Calu3 (cell line): ENCODE results near the gene DNER. TPM values are rescaled to one million over a fixed set of nuclear protein-coding genes. Genes with fewer than 3 reads are reported as not detected.

ENCODE experiments used
- BruUV-seq: library from RNA; stranded (reverse); fragments of 400-500 nt; replicated peaks from 2 replicates; lab custom pipeline; 2021; lab: Mats Ljungman, UMichigan
- CTCF ChIA-PET: fragments of 300-600 bp; sonication (Branson Sonifier 250); formaldehyde crosslinking; loops from one replicate; lab custom pipeline; 2022; ENCODE audit warnings: antibody characterized with exemption; lab: Charles Lee
- DNase-seq: peaks from one replicate; pipeline ENCODE4 v3.0.0; 2022
- H3K27ac Mint-ChIP-seq: one replicate; pipeline ENCODE4 v1.8.0; 2022; ENCODE audit warnings: mixed read lengths; ENCODE audit not compliant: unreplicated experiment
- H3K27me3 Mint-ChIP-seq: one replicate; pipeline ENCODE4 v1.8.0; 2022; ENCODE audit warnings: mixed read lengths; ENCODE audit not compliant: unreplicated experiment
- H3K36me3 Mint-ChIP-seq: one replicate; pipeline ENCODE4 v1.8.0; 2022; ENCODE audit warnings: mild to moderate bottlenecking, moderate library complexity, mixed read lengths; ENCODE audit not compliant: insufficient read depth, unreplicated experiment
- H3K4me1 Mint-ChIP-seq: one replicate; pipeline ENCODE4 v1.8.0; 2022; ENCODE audit warnings: mild to moderate bottlenecking, low read depth, mixed read lengths; ENCODE audit not compliant: unreplicated experiment
- H3K4me3 Mint-ChIP-seq: one replicate; pipeline ENCODE4 v1.8.0; 2022; ENCODE audit warnings: mild to moderate bottlenecking, low read depth, moderate library complexity, mixed read lengths; ENCODE audit not compliant: unreplicated experiment
- H3K9me3 Mint-ChIP-seq: one replicate; pipeline ENCODE4 v1.8.0; 2022; ENCODE audit warnings: low read depth, mixed read lengths; ENCODE audit not compliant: unreplicated experiment
- intact Hi-C: fragments of 100-400 bp; cut with micrococcal nuclease; formaldehyde crosslinking; loops from one replicate; pipeline ENCODE4 v1.10.0; 2022; ENCODE audit not compliant: unreplicated experiment
- total RNA-seq: library from RNA; stranded (reverse); gene quantifications from 2 replicates; pipeline ENCODE4 v1.2.3, GENCODE V29; 2022
- TF ChIP-seq, protein P1 (sequence below): fragments of 200-600 bp; IDR thresholded peaks from one replicate; pipeline ENCODE4 v1.8.0; 2022; ENCODE audit warnings: antibody characterized with exemption; ENCODE audit not compliant: unreplicated experiment

The DNER gene
- total RNA-seq, 1 experiment from 2014 or later: 1.1 TPM

DNA sequence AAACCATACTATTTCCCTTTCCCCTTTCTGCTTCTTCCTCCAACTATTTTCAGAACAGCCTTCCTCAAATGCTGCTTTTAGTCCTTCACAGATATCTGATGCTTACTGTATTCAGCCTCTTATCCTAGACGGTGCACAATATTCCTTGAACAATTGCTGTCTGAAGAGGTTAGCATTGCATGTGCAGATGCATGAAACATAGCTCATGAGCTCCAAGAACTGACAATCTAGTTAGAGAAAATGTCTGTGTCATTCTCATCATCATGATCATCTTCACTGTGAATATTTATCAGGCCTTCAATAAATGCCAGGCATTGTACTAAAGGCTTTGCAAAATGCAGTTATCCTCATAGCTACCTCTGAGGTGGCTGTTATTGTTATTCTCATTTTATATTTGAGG is 190.7 kb downstream of the DNER start:
- intact Hi-C loops: no loop called here
- TF ChIP-seq, protein P1, sequence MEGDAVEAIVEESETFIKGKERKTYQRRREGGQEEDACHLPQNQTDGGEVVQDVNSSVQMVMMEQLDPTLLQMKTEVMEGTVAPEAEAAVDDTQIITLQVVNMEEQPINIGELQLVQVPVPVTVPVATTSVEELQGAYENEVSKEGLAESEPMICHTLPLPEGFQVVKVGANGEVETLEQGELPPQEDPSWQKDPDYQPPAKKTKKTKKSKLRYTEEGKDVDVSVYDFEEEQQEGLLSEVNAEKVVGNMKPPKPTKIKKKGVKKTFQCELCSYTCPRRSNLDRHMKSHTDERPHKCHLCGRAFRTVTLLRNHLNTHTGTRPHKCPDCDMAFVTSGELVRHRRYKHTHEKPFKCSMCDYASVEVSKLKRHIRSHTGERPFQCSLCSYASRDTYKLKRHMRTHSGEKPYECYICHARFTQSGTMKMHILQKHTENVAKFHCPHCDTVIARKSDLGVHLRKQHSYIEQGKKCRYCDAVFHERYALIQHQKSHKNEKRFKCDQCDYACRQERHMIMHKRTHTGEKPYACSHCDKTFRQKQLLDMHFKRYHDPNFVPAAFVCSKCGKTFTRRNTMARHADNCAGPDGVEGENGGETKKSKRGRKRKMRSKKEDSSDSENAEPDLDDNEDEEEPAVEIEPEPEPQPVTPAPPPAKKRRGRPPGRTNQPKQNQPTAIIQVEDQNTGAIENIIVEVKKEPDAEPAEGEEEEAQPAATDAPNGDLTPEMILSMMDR: no peak
- DNase-seq: no peak
- H3K27me3 Mint-ChIP-seq: no peaks in the 10 kb centered on the region
- no TSS peak for BruUV-seq
- H3K4me3 Mint-ChIP-seq: no peak overlapping the region
- H3K4me1 Mint-ChIP-seq: no peaks in the 10 kb centered on the region
- H3K36me3 Mint-ChIP-seq: no peaks in the 10 kb centered on the region
- H3K9me3 Mint-ChIP-seq: no peaks in the 10 kb centered on the region
- CTCF ChIA-PET: no interaction called here
- H3K27ac Mint-ChIP-seq: no peak overlapping the region

DNA sequence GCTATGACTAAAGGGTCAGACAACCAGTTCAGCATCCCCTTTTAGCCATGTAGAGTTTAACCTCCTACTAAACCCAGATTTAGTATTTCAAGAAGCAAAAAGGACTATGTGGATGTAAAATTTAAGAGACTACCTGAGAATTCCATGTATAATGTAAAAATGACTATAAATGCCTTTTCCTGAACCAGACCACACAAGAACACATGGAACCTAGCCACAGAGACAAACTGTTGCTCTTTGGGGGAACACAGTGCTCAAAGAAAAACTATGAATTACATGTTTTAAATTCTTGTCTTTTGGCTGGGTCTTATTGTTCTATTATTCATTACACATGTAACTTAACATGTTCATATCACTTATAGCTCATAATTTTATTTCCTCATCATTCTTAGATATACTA is 192.8 kb downstream of the DNER start:
- no peak overlapping the region for H3K27ac Mint-ChIP-seq
- no peaks in the 10 kb centered on the region for H3K36me3 Mint-ChIP-seq
- CTCF ChIA-PET: no interaction called here
- intact Hi-C loops: no loop called here
- no peaks in the 10 kb centered on the region for H3K27me3 Mint-ChIP-seq
- H3K4me1 Mint-ChIP-seq: no peaks in the 10 kb centered on the region
- no peak overlapping the region for H3K4me3 Mint-ChIP-seq
- H3K9me3 Mint-ChIP-seq: no peaks in the 10 kb centered on the region
- TF ChIP-seq, protein P1: no peak
- BruUV-seq: no TSS peak
- no peak for DNase-seq

GRCh38 chr2:229520691-229521096 is 193.7 kb downstream of the DNER start:
- H3K36me3 Mint-ChIP-seq: no peaks in the 10 kb centered on the region

GRCh38 chr2:229519655-229520430 is 194.5 kb downstream of the DNER start:
- H3K4me3 Mint-ChIP-seq: no peak overlapping the region
- H3K27ac Mint-ChIP-seq: no peak overlapping the region
- no peaks in the 10 kb centered on the region for H3K36me3 Mint-ChIP-seq
- no peaks in the 10 kb centered on the region for H3K27me3 Mint-ChIP-seq
- CTCF ChIA-PET: no interaction called here
- TF ChIP-seq, protein P1: no peak
- no peak for DNase-seq
- H3K4me1 Mint-ChIP-seq: no peaks in the 10 kb centered on the region
- BruUV-seq: no TSS peak
- H3K9me3 Mint-ChIP-seq: no peaks in the 10 kb centered on the region
- intact Hi-C loops: no loop called here

More at GRCh38 chr2:229520691-229521096, 193.7 kb downstream of the DNER start:
- DNase-seq: no peak
- intact Hi-C loops: no loop called here
- no peaks in the 10 kb centered on the region for H3K9me3 Mint-ChIP-seq
- no TSS peak for BruUV-seq
- TF ChIP-seq, protein P1: no peak
- CTCF ChIA-PET: no interaction called here
- no peak overlapping the region for H3K27ac Mint-ChIP-seq
- no peak overlapping the region for H3K4me3 Mint-ChIP-seq
- H3K4me1 Mint-ChIP-seq: no peaks in the 10 kb centered on the region
- H3K27me3 Mint-ChIP-seq: no peaks in the 10 kb centered on the region
